ENCODE data around the gene MRPL51.

GRCh38 chr12:6530576-6531260 is 37.7 kb upstream of the MRPL51 start:
- no peak for TF ChIP-seq CTCF (IDR thresholded peaks at IDR 0.05)
- no peak for TF ChIP-seq POLR2AphosphoS5 (IDR thresholded peaks at IDR 0.05)
